ENCODE results near the gene ZSWIM5. TPM values are rescaled to one million over a fixed set of nuclear protein-coding genes. Genes with fewer than 3 reads are reported as not detected.
"Not testable (repeated sequence)": the region's sequence is repeated elsewhere in the genome, so short reads cannot be mapped to it uniquely, and the experiment has no call there.

The ZSWIM5 gene
- total and polyA plus RNA-seq, 11 donors: 0.19 to 1.7 (median 0.81) TPM

GRCh38 chr1:44985747-44986359, 220.6 kb downstream of the ZSWIM5 start:
- ATAC-seq (peak in 2 of 4 donors; percentile 18 to 63), DNase-seq (no peak)
- peak overlapping the region in 11 of 12 donors; percentile 39 to 84 (median 78) for H3K27ac ChIP-seq
- H3K4me3 ChIP-seq: peak overlapping the region; percentile 54 to 92 (median 74)
- H3K4me1 ChIP-seq: peaks cover 2 to 23% (median 10%) of the 10 kb centered on the region in 12 donors
- no peaks in the 10 kb centered on the region for H3K27me3 ChIP-seq
- H3K36me3 ChIP-seq: peaks cover 0 to 7% (median 4%) of the 10 kb centered on the region in 9 donors
- H3K9me3 ChIP-seq: no peaks in the 10 kb centered on the region
- TF ChIP-seq CTCF (IDR thresholded peaks at IDR 0.05) (no peak), POLR2A (IDR thresholded peaks at IDR 0.05) (no peak)
- 3 to 5% (median 4%) methylated on average over 18 to 19 of the region's 19 CpGs for WGBS, 4 donors
- intact Hi-C loops (cut with DNase I): loop anchor here in 3 of 10 donors (1.0 to 10.0 kb wide), 7 partner anchors 25 to 201 kb away; partner anchors contain the start of genes BEST4 (in 2 of the 3), HECTD3 (in 1 of the 3), PTCH2 (in 1 of the 3) and UROD (in 1 of the 3)

GRCh38 chr1:44977372-44977771, 229.0 kb downstream of the ZSWIM5 start:
- H3K27ac ChIP-seq, H3K9me3 ChIP-seq, H3K27me3 ChIP-seq, H3K4me1 ChIP-seq, ATAC-seq, H3K4me3 ChIP-seq, DNase-seq: not testable (repeated sequence)
- intact Hi-C loops (cut with DNase I): loop anchor here in 1 of 10 donors (10.0 kb wide), 1 partner anchor 133 kb away; the partner anchor contains the start of gene PTCH2
- WGBS, 4 donors: 91 to 100% (median 94%) methylated on average over 4 of the region's 4 CpGs
- H3K36me3 ChIP-seq: peaks cover 0 to 87% (median 73%) of the 10 kb centered on the region in 9 donors

GRCh38 chr1:44976252-44976651, 230.2 kb downstream of the ZSWIM5 start:
- Histone ChIP-seq H3K27me3 (no peaks in the 10 kb centered on the region), H3K4me1 (peaks cover 0 to 6% (median 0%) of the 10 kb centered on the region in 12 donors), H3K4me3 (no peak overlapping the region), H3K9me3 (no peaks in the 10 kb centered on the region), H3K36me3 (peaks cover 0 to 91% (median 74%) of the 10 kb centered on the region in 9 donors), H3K27ac (no peak overlapping the region)
- intact Hi-C loops (cut with DNase I): loop anchor here in 1 of 10 donors (10.0 kb wide), 1 partner anchor 131 kb away; the partner anchor contains the start of gene PTCH2
- TF ChIP-seq CTCF (IDR thresholded peaks at IDR 0.05): no peak
- no peak for TF ChIP-seq POLR2A (IDR thresholded peaks at IDR 0.05)
- no peak for ATAC-seq
- 96 to 99% (median 98%) methylated on average over 2 of the region's 2 CpGs for WGBS, 4 donors
- DNase-seq: no peak

- DNase-seq: no peak
- Histone ChIP-seq H3K9me3 (no peaks in the 10 kb centered on the region), H3K27ac (no peak overlapping the region), H3K36me3 (peaks cover 0 to 85% (median 49%) of the 10 kb centered on the region in 9 donors), H3K4me3 (no peak overlapping the region), H3K27me3 (no peaks in the 10 kb centered on the region), H3K4me1 (peaks cover 0 to 6% (median 0%) of the 10 kb centered on the region in 12 donors)
- WGBS, 4 donors: 96 to 100% (median 99%) methylated on average over 1 of the region's 1 CpG
- no peak for ATAC-seq
- intact Hi-C loops (cut with DNase I): loop anchor here in 1 of 10 donors (10.0 kb wide), 1 partner anchor 129 kb away; the partner anchor contains the start of gene PTCH2
- no peak for TF ChIP-seq CTCF (IDR thresholded peaks at IDR 0.05)
Observed at GRCh38 chr1:44973645-44974044, 232.8 kb downstream of the ZSWIM5 start.
